NOMO-1 treated with dmso at 0.1 percent for 144 hours (cell line): ENCODE data around the gene FCMR.

Experiments
- DNase-seq: peaks from one replicate; lab custom pipeline; 2025; ENCODE audit not compliant: unreplicated experiment; lab: John Stamatoyannopoulos, UW

The FCMR gene

DNA sequence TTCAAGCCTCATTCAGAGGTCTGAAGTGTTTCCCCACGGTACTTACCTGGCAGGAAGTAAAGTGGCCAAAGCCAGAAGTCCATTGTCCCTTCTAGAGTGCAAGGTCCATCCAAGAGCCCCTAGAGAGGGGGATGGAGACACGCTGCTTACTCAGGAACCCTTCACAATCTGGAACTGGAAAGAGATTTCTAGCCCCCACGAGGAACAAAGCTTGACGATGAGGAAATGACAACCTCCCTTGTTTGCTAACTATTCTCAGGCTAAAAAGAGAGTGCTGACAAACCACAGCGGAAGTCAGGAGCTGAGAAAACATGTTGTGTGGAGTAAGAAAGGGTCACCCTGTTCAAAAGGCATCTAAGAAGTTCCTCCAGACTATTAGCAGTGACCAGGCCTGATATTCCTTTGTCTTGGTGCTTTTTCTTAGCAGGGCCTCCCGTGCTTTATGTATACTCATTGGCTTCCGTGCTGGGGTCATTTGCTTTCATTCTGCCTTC, at the start of gene FCMR:
Gene FCMR, minus strand, starts transcription at position 170 of the 494 bp plus-strand sequence. Its CDS starts 87 bp downstream, at position 83.
- peak; percentile 71 for DNase-seq

GRCh38 chr1:206971029-206971655, 49.4 kb upstream of the FCMR start:
- DNase-seq = peak; percentile 85

GRCh38 chr1:206970446-206970845, 48.7 kb upstream of the FCMR start, which contains the start of gene FCAMR:
Gene FCAMR, minus strand, starts transcription at chr1:206970460. Its CDS starts 335 bp downstream, at chr1:206970125.
- no peak for DNase-seq

- DNase-seq = no peak
Measured at GRCh38 chr1:206969090-206969489, 47.3 kb upstream of the FCMR start.

- peak; percentile 84 for DNase-seq
Measured at GRCh38 chr1:206967096-206967849, 45.5 kb upstream of the FCMR start.

DNA sequence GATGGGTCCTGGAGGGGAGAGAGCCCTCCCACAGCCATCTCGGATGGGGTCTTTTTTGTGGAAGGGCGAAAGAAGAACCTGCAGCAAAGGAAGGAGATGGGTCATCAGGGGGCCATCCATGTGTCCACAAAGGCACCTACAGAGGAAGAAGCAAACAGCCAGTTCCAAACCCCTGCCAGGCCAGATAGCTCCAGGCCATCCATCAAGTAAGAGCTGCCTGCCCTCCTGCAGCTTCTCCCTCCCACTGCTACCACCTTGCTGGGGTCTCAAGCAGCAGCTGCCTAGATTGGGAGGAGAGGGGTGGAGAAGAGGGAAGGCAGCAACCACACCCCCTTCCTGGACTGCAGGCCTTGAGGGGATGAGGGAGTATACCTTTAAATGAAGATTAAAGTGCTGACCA, 44.0 kb upstream of the FCMR start:
- DNase-seq = no peak

- DNase-seq = no peak
Measured at GRCh38 chr1:206963740-206964139, 42.0 kb upstream of the FCMR start.

DNA sequence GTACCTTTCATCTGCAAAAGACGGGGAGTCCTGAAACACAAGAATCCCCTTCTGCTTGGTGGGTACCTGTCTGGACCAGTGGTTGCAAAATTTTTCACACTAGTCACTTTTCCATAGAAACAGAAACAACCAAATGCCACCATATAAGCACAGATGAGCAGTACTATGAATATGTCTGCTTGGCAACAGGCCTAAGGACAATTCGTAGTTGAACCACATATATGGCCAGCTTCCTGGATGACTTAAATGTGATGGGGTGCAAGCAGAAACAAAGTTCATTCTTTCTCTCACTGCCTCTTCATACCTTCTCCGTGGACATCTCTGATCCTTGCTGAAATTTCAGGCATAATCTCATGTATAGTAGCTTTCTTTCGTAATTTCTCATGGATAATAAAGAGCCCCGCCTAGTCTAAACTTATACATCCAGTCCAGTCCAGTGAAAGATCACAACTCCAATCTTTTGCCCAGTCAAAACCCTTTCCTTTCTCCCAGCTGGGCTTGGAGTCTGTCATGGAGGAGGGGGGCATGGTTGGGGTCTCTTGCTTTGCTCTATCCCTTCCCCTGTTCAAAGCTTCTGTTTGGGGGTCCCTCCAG, 41.5 kb upstream of the FCMR start:
- no peak for DNase-seq

- DNase-seq = peak; percentile 48
Measured at GRCh38 chr1:206962272-206962671, 40.5 kb upstream of the FCMR start.

DNA sequence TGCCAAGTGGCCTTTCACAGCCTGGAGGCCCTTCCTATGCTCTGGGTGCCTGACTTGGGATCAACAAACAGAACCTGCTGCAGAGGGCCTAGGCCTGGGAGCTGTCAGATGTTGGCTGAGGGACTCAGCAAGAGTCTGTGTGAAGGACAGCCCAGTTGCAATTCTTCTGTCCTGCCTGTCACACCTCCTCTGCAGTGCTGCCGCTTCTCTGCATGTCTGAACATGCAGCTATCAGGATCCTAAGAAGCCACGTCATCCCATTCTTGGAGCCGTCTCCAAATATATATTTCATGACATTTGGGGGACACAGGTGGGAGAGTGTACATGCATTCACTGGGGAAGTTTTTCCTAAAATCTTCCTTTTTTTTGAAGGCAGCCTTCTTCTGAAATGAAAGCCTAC, 39.9 kb upstream of the FCMR start:
- DNase-seq = no peak

- DNase-seq = no peak
Measured at GRCh38 chr1:206960676-206961386, 39.1 kb upstream of the FCMR start.

GRCh38 chr1:206958144-206958543, 36.4 kb upstream of the FCMR start:
- no peak for DNase-seq

- DNase-seq = no peak
Measured at GRCh38 chr1:206957639-206958038, 35.9 kb upstream of the FCMR start.

- DNase-seq = no peak
Measured at GRCh38 chr1:206955476-206956451, 34.0 kb upstream of the FCMR start.

GRCh38 chr1:206954459-206955342, 33.0 kb upstream of the FCMR start:
- DNase-seq = no peak

- no peak for DNase-seq
Measured at GRCh38 chr1:206953626-206954025, 31.9 kb upstream of the FCMR start.

DNA sequence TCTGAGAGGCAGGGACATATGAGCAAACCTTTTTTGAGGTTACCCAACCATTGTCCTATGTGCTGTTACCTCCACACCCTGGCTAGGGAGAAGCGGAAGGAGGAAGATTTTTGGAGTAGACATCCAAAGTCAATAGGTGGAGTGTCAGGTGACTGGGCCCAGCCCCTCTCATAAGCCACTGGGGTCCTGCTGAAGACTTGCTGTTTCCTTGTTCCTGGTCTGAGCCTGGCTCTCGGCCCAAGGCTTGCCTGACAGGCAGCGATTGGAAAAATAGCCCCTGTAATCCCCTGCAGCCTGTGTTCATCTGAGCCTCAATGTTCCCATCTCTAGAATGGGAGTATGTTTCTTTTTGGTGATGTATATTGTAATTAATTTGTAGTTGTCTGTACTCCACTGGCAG, 31.4 kb upstream of the FCMR start:
- DNase-seq = no peak

- DNase-seq = peak; percentile 89
Measured at GRCh38 chr1:206952171-206952570, 30.4 kb upstream of the FCMR start.
